NCI-H2081 treated with DMSO at 0.1 percent for 48 hours (cell line): ENCODE measurements around the gene ZBTB7C.

Experiments used
- DNase-seq: peaks from one replicate; lab custom pipeline; 2025; lab: John Stamatoyannopoulos, UW

Gene ZBTB7C

GRCh38 chr18:48119204-48119603 is 290.0 kb downstream of the ZBTB7C start:
- DNase-seq = no peak

- no peak for DNase-seq
These were observed 292.1 kb downstream of the ZBTB7C start for GRCh38 chr18:48116873-48117630.

GRCh38 chr18:48116017-48116416 is 293.2 kb downstream of the ZBTB7C start:
- no peak for DNase-seq

GRCh38 chr18:48113691-48114090 is 295.5 kb downstream of the ZBTB7C start:
- no peak for DNase-seq

- no peak for DNase-seq
These were observed 297.6 kb downstream of the ZBTB7C start for GRCh38 chr18:48111587-48111986.

- no peak for DNase-seq
These were observed 298.4 kb downstream of the ZBTB7C start for GRCh38 chr18:48110797-48111196.

- DNase-seq = no peak
These were observed 299.2 kb downstream of the ZBTB7C start for GRCh38 chr18:48109961-48110493.

GRCh38 chr18:48108136-48108535 is 301.0 kb downstream of the ZBTB7C start:
- DNase-seq = no peak

GRCh38 chr18:48106976-48107781 is 302.0 kb downstream of the ZBTB7C start:
- DNase-seq = no peak

GRCh38 chr18:48106498-48106897 is 302.7 kb downstream of the ZBTB7C start:
- DNase-seq = no peak

GRCh38 chr18:48105317-48105716 is 303.9 kb downstream of the ZBTB7C start:
- DNase-seq = no peak

GRCh38 chr18:48104705-48105104 is 304.5 kb downstream of the ZBTB7C start:
- DNase-seq = no peak

- DNase-seq = no peak
These were observed 308.5 kb downstream of the ZBTB7C start for GRCh38 chr18:48100651-48101165.

GRCh38 chr18:48100165-48100575 is 309.0 kb downstream of the ZBTB7C start:
- DNase-seq = no peak

- no peak for DNase-seq
These were observed 309.6 kb downstream of the ZBTB7C start for GRCh38 chr18:48099481-48100164.

- DNase-seq = no peak
These were observed 310.6 kb downstream of the ZBTB7C start for GRCh38 chr18:48098538-48098937.

- DNase-seq = no peak
These were observed 311.2 kb downstream of the ZBTB7C start for GRCh38 chr18:48098007-48098406.

GRCh38 chr18:48095726-48096125 is 313.5 kb downstream of the ZBTB7C start:
- DNase-seq = no peak

GRCh38 chr18:48093104-48093503 is 316.1 kb downstream of the ZBTB7C start:
- no peak for DNase-seq

GRCh38 chr18:48091869-48092497 is 317.2 kb downstream of the ZBTB7C start:
- DNase-seq = no peak

GRCh38 chr18:48090702-48091101 is 318.5 kb downstream of the ZBTB7C start:
- no peak for DNase-seq

- DNase-seq = no peak
These were observed 319.2 kb downstream of the ZBTB7C start for GRCh38 chr18:48090021-48090420.
